Measurements from ENCODE around the gene ENPP4. TPM values are rescaled to one million over a fixed set of nuclear protein-coding genes. Genes with fewer than 3 reads are reported as not detected.
"Not testable (repeated sequence)": the region's sequence is repeated elsewhere in the genome, so short reads cannot be mapped to it uniquely, and the experiment has no call there.

ENPP4 gene, protein sequence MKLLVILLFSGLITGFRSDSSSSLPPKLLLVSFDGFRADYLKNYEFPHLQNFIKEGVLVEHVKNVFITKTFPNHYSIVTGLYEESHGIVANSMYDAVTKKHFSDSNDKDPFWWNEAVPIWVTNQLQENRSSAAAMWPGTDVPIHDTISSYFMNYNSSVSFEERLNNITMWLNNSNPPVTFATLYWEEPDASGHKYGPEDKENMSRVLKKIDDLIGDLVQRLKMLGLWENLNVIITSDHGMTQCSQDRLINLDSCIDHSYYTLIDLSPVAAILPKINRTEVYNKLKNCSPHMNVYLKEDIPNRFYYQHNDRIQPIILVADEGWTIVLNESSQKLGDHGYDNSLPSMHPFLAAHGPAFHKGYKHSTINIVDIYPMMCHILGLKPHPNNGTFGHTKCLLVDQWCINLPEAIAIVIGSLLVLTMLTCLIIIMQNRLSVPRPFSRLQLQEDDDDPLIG
- total RNA-seq: 10 to 100 TPM in 8 of 9 donors, 1 to 10 TPM in 1; 2.2 to 31.0 (median 15.4) TPM
- 10 to 100 TPM in 1 of 3 donors, 1 to 10 TPM in 2; 2.3 to 13.9 (median 4.4) TPM for polyA plus RNA-seq
- long read RNA-seq, donor 1: 0 reads
- long read RNA-seq, donor 2: 0 reads
- long read RNA-seq, donor 3, full-length matches to known transcripts: 3 of 3 reads
- long read RNA-seq, donor 3, partial matches to known transcripts: 0 of 3 reads
- long read RNA-seq, donor 3, other reads (novel, unspliced or antisense): 0 of 3 reads
- long read RNA-seq, donor 4, full-length matches to known transcripts: 2 of 4 reads
- long read RNA-seq, donor 4, partial matches to known transcripts: 2 of 4 reads
- long read RNA-seq, donor 4, other reads (novel, unspliced or antisense): 0 of 4 reads
- long read RNA-seq, donor 5, full-length matches to known transcripts: 12 of 15 reads
- long read RNA-seq, donor 5, partial matches to known transcripts: 2 of 15 reads
- long read RNA-seq, donor 5, other reads (novel, unspliced or antisense): 1 of 15 reads
- long read RNA-seq, donor 6, full-length matches to known transcripts: 11 of 17 reads
- long read RNA-seq, donor 6, partial matches to known transcripts: 5 of 17 reads
- long read RNA-seq, donor 6, other reads (novel, unspliced or antisense): 1 of 17 reads
- long read RNA-seq, donor 7: 0 reads
- long read RNA-seq, donor 8, full-length matches to known transcripts: 1 of 1 reads
- long read RNA-seq, donor 8, partial matches to known transcripts: 0 of 1 reads
- long read RNA-seq, donor 8, other reads (novel, unspliced or antisense): 0 of 1 reads
- long read RNA-seq, donor 9: 0 reads
- long read RNA-seq, donor 10, full-length matches to known transcripts: 1 of 1 reads
- long read RNA-seq, donor 10, partial matches to known transcripts: 0 of 1 reads
- long read RNA-seq, donor 10, other reads (novel, unspliced or antisense): 0 of 1 reads

DNA sequence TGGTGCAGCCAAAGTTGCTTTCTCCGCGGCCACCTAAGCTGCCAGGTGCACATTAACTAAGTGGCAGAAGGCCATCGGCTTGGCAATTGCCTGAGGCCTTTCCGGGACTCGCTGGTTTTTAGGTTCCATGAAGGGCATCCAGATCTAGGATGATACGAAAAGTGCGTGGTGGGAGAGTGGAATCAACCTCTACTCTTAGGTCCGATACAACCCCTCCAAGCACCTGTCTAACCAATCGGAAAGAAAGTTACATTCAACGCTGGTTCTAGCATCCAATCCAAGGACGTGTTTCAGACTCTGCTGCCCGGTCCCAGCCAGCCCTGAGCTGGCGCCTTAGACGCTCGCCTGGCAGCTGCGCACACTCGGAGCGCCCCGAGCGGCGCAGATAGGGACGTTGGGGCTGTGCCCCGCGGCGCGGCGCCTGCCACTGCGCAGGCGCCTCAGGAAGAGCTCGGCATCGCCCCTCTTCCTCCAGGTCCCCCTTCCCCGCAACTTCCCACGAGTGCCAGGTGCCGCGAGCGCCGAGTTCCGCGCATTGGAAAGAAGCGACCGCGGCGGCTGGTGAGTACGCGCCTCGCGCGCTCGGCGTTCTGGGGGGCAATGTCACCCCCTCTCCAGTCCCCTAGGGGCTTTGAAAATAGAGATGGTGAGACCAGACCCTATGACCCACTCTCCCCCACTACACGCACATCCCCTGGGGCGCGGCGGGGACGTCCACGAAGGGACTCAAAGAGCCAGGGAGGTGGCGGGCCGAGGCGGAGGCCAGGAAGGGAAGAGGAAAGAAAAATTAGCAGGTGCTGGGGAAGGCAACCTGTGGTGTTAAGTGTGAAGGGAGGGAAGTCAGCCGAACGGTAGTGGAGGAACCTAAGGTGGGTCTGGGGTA lies at the start of gene ENPP4:
Gene ENPP4, plus strand, starts transcription at position 361 of the 883 bp plus-strand sequence. CDS start 9,595 bp downstream, outside the sequence.
- WGBS, 4 donors: 1 to 2% (median 1%) methylated on average over 20 to 61 of the region's 61 CpGs
- Histone ChIP-seq H3K36me3 (replicated peaks in 1 of 2) (no peaks in the 10 kb centered on the region), H3K27me3 (no peaks in the 10 kb centered on the region), H3K4me3 (peak within 1 kb of the TSS; percentile 33 to 85 (median 67)), H3K27ac (peak within 1 kb of the TSS in 3 of 5 donors; percentile 33 to 67 (median 62)), H3K4me1 (replicated peaks in 1 of 2) (peaks cover 3 to 11% of the 10 kb centered on the region in 2 donors), H3K9me3 (replicated peaks in 1 of 3) (no peaks in the 10 kb centered on the region)
- peak; percentile 77 to 80 for TF ChIP-seq POLR2A (IDR thresholded peaks at IDR 0.05)
- TF ChIP-seq, protein P1, sequence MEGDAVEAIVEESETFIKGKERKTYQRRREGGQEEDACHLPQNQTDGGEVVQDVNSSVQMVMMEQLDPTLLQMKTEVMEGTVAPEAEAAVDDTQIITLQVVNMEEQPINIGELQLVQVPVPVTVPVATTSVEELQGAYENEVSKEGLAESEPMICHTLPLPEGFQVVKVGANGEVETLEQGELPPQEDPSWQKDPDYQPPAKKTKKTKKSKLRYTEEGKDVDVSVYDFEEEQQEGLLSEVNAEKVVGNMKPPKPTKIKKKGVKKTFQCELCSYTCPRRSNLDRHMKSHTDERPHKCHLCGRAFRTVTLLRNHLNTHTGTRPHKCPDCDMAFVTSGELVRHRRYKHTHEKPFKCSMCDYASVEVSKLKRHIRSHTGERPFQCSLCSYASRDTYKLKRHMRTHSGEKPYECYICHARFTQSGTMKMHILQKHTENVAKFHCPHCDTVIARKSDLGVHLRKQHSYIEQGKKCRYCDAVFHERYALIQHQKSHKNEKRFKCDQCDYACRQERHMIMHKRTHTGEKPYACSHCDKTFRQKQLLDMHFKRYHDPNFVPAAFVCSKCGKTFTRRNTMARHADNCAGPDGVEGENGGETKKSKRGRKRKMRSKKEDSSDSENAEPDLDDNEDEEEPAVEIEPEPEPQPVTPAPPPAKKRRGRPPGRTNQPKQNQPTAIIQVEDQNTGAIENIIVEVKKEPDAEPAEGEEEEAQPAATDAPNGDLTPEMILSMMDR (IDR thresholded peaks at IDR 0.05): peak in 1 of 6 experiments; percentile 15
- intact Hi-C loops (cut with DNase I): no loop called here
- DNase-seq: peak; percentile 85 to 96 (median 90)

DNA sequence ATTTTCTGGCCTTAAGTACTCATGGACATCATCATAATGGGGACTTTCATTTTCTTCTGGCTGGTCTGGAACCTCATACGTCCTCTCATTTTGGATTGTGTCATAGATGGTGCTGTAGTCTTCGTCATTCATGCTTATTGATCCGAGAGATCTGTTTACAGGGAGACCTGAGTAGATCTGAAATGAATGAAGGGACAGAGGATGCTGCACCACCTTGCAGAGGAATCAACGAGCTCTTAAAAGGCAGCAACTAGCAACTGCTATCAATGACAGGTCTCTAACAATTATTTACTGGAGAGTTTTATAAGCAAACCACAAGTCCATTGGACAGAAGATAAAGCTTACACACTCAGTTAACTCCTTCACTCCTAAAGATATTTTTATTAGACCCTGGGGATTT lies 49.7 kb upstream of the ENPP4 start:
- Histone ChIP-seq H3K36me3 (replicated peaks in 1 of 2) (no peaks in the 10 kb centered on the region), H3K27me3 (no peaks in the 10 kb centered on the region), H3K9me3 (replicated peaks in 1 of 3) (no peaks in the 10 kb centered on the region), H3K27ac (no peak overlapping the region), H3K4me3 (no peak overlapping the region), H3K4me1 (replicated peaks in 1 of 2) (no peaks in the 10 kb centered on the region)
- WGBS, 4 donors: 80 to 86% (median 82%) methylated on average over 4 of the region's 4 CpGs
- no peak for DNase-seq
- TF ChIP-seq, protein P1 (IDR thresholded peaks at IDR 0.05): no peak
- TF ChIP-seq POLR2A (IDR thresholded peaks at IDR 0.05): no peak
- intact Hi-C loops (cut with DNase I): no loop called here

DNA sequence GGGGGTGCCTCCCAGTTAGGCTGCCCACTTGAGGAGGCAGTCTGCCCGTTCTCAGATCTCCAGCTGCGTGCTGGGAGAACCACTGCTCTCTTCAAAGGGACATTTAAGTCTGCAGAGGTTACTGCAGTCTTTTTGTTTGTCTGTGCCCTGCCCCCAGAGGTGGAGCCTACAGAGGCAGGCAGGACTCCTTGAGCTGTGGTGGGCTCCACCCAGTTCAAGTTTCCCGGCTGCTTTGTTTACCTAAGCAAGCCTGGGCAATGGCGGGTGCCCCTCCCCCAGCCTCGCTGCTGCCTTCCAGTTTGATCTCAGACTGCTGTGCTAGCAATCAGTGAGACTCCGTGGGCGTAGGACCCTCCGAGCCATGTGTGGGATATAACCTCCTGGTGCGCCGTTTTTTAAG lies 44.1 kb upstream of the ENPP4 start:
- 83 to 93% (median 86%) methylated on average over 8 to 10 of the region's 10 CpGs for WGBS, 4 donors

More for the DNA sequence above, 44.1 kb upstream of the ENPP4 start:
- not testable (repeated sequence) for DNase-seq; H3K27me3 ChIP-seq; H3K9me3 ChIP-seq (replicated peaks in 1 of 3); H3K4me3 ChIP-seq; H3K27ac ChIP-seq; H3K36me3 ChIP-seq (replicated peaks in 1 of 2); H3K4me1 ChIP-seq (replicated peaks in 1 of 2)
- intact Hi-C loops (cut with DNase I): loop anchor here in 1 of 2 donors (5.0 kb wide), 1 partner anchor 322 kb away; no protein-coding TSS in a partner anchor

Data from adrenal gland (tissue), 19 donors.